Left renal pelvis (tissue), 4 donors: ENCODE results near the gene CYB5R3. TPM values are rescaled to one million over a fixed set of nuclear protein-coding genes. Genes with fewer than 3 reads are reported as not detected.
"Not testable (repeated sequence)": the region's sequence is repeated elsewhere in the genome, so short reads cannot be mapped to it uniquely, and the experiment has no call there.

Source experiments
- DNase-seq, 4 donors: peaks; one replicate each; pipeline ENCODE4 v3.0.0-alpha.2; 2013; ENCODE audit warnings: low read depth in 4 of 4, low spot score in 3 of 4
- polyA plus RNA-seq, 4 donors: library from polyadenylated mRNA; unstranded; fragments of 120-200 nt; gene quantifications; one replicate each; pipeline ENCODE4 v1.2.1, GENCODE V29; 2013; ENCODE audit not compliant: insufficient read length in 4 of 4

The CYB5R3 gene
- polyA plus RNA-seq, 4 donors, result 137 to 152 (median 141) TPM

DNA sequence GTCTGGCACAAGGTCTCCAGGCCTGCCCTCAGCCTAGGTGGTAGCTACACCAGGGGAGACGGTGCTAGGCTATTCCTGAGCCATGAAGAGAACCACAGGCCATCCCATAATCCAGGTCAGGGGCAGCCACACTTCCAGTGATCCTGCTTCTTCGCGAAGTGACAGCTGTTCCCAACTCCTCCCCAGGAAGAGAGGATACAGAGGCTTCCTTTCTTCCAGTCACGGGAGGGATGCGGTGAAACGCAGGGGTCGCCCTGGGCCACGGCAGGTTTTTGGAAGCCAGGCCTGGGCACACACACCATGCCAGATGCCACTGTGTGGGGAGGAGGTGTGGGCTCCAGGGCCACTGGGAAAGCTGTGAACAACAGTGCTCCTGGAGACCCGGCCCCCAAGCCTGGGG, 72.1 kb downstream of the CYB5R3 start:
- DNase-seq, result not testable (repeated sequence)

- DNase-seq, result not testable (repeated sequence)
These were observed 73.1 kb downstream of the CYB5R3 start for GRCh38 chr22:42575996-42576574.

GRCh38 chr22:42574468-42574867, 74.7 kb downstream of the CYB5R3 start:
- DNase-seq, result not testable (repeated sequence)

DNA sequence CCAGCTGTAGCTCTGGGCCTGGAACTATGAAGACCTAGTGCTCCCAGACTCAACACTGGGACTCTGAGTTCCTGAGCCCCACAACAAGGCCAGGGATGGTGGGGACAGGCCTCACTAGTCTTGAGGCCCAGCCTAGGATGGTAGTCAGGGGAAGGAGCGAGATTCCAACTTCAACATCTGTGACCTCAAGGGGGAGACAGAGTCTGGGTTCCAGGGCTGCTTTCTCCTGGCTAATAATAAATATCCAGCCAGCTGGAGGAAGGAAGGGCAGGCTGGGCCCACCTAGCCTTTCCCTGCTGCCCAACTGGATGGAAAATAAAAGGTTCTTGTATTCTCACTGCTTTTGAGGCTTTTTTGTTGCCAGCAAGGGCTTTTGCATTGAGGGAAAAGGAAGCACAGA, 75.1 kb downstream of the CYB5R3 start:
- not testable (repeated sequence) for DNase-seq

- not testable (repeated sequence) for DNase-seq
These were observed 78.1 kb downstream of the CYB5R3 start for GRCh38 chr22:42571068-42571467.

- not testable (repeated sequence) for DNase-seq
These were observed 78.6 kb downstream of the CYB5R3 start for GRCh38 chr22:42570580-42570979.

GRCh38 chr22:42567950-42568349, 81.2 kb downstream of the CYB5R3 start:
- not testable (repeated sequence) for DNase-seq

Other genes starting within 250 kb of the CYB5R3 start
- gene NFAM1, start 217.0 kb downstream of the CYB5R3 start, polyA plus RNA-seq, result under 1 TPM; 0.72 to 0.92 (median 0.82) TPM
- gene RRP7A, start 129.6 kb downstream of the CYB5R3 start, polyA plus RNA-seq, result 10 to 100 TPM; 21.8 to 34.7 (median 32.6) TPM
- 1 to 10 TPM; 6.2 to 8.0 (median 6.5) TPM for gene SERHL2, start 95.4 kb downstream of the CYB5R3 start, polyA plus RNA-seq
- gene POLDIP3, start 34.5 kb downstream of the CYB5R3 start, polyA plus RNA-seq, result 100 to 1,000 TPM in 2 of 4 donors, 10 to 100 TPM in 2; 96.9 to 119 (median 108) TPM
- gene ATP5MGL, start 8.8 kb downstream of the CYB5R3 start, polyA plus RNA-seq, result not detected
- 10 to 100 TPM in 3 of 4 donors, 1 to 10 TPM in 1; 1.8 to 23.3 (median 15.1) TPM for gene A4GALT, start 71.5 kb upstream of the CYB5R3 start, polyA plus RNA-seq
- gene ARFGAP3, start 207.9 kb upstream of the CYB5R3 start, polyA plus RNA-seq, result 10 to 100 TPM; 44.8 to 59.5 (median 55.0) TPM